ENCODE data around the gene LAMA3.
A peak's percentile ranks its signal among the peaks of the same experiment; 100 is the strongest.
"Not testable (repeated sequence)": the region's sequence is repeated elsewhere in the genome, so short reads cannot be mapped to it uniquely, and the experiment has no call there.

Gene LAMA3

DNA sequence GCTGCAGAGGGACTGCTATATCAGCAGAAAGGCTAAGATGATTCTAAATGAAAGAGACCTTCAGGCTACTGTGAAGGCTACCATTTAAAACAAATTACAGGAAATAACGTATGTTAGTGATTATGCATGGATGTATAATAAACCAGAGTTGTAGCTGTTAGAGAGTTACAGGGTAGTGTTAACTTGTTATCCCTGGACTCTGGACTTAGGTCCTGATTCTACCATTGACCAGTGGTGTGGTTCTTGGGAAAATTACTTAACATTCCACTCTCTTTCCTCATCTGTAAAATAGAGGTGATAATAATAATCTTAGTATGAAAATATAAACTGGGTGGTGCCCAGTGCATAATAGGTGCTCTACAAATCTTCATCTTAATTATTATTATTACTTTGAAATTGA is 22.2 kb downstream of the LAMA3 start:
- no peaks in the 10 kb centered on the region for H4K20me1 ChIP-seq (ENCODE audit: insufficient read depth, low read length, poor library complexity, severe bottlenecking)
- peaks cover 39% of the 10 kb centered on the region for H3K4me1 ChIP-seq (ENCODE audit: insufficient read depth, low read length, poor library complexity, severe bottlenecking)
- no peaks in the 10 kb centered on the region for H3K36me3 ChIP-seq (ENCODE audit: insufficient read depth, low read length)
- H3F3A ChIP-seq (ENCODE audit: low read depth) = no peaks in the 10 kb centered on the region
- no peaks in the 10 kb centered on the region for H3K27me3 ChIP-seq (ENCODE audit: insufficient read depth, low read length, poor library complexity, severe bottlenecking)
- H3K9me2 ChIP-seq (replicated peaks; ENCODE audit: low read depth, low read length) = no peaks in the 10 kb centered on the region
- H3K9ac ChIP-seq (ENCODE audit: low read depth, low read length, poor library complexity, severe bottlenecking) = no peak overlapping the region
- H3K79me2 ChIP-seq (ENCODE audit: insufficient read depth, low read length) = no peaks in the 10 kb centered on the region
- no peak overlapping the region for H2AFZ ChIP-seq (ENCODE audit: low read length)
- peak overlapping the region; percentile 52 for H3K4me2 ChIP-seq (ENCODE audit: low read depth, low read length, poor library complexity, severe bottlenecking)
- no peak for TF ChIP-seq EZH2phosphoT487 (IDR thresholded peaks at IDR 0.05; ENCODE audit: borderline replicate concordance)
- TF ChIP-seq, protein P1, sequence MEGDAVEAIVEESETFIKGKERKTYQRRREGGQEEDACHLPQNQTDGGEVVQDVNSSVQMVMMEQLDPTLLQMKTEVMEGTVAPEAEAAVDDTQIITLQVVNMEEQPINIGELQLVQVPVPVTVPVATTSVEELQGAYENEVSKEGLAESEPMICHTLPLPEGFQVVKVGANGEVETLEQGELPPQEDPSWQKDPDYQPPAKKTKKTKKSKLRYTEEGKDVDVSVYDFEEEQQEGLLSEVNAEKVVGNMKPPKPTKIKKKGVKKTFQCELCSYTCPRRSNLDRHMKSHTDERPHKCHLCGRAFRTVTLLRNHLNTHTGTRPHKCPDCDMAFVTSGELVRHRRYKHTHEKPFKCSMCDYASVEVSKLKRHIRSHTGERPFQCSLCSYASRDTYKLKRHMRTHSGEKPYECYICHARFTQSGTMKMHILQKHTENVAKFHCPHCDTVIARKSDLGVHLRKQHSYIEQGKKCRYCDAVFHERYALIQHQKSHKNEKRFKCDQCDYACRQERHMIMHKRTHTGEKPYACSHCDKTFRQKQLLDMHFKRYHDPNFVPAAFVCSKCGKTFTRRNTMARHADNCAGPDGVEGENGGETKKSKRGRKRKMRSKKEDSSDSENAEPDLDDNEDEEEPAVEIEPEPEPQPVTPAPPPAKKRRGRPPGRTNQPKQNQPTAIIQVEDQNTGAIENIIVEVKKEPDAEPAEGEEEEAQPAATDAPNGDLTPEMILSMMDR (conservative IDR thresholded peaks at IDR 0.05; ENCODE audit: low read length) = no peak
- H3K4me3 ChIP-seq (ENCODE audit: low read length, poor library complexity, severe bottlenecking) = no peak overlapping the region
- no peaks in the 10 kb centered on the region for H3K9me3 ChIP-seq (ENCODE audit: insufficient read depth, low read depth, low read length)

DNA sequence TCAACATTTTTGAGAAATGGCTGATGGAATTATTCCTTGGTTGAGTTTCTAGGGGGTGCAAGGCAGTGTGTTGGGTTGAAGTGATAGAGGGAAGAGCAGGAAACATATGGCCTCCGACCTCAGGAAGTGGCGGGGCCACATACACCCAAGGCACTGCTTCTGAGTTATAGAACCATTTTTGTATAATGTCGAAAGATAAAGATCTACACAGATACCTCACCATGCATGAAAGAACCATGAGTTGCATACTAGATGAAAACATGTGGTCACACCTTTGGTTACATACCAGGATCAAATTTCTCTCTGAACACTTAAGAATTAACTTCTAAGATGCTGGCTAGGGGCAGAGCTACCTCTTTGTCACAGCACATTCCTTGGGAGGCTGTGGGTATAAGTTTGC is 23.2 kb downstream of the LAMA3 start:
- peak overlapping the region; percentile 6 for H3K9ac ChIP-seq (ENCODE audit: low read depth, low read length, poor library complexity, severe bottlenecking)
- H3K9me2 ChIP-seq (replicated peaks; ENCODE audit: low read depth, low read length) = no peaks in the 10 kb centered on the region
- H4K20me1 ChIP-seq (ENCODE audit: insufficient read depth, low read length, poor library complexity, severe bottlenecking) = no peaks in the 10 kb centered on the region
- no peaks in the 10 kb centered on the region for H3K79me2 ChIP-seq (ENCODE audit: insufficient read depth, low read length)
- H2AFZ ChIP-seq (ENCODE audit: low read length) = no peak overlapping the region
- no peaks in the 10 kb centered on the region for H3K9me3 ChIP-seq (ENCODE audit: insufficient read depth, low read depth, low read length)
- H3K4me1 ChIP-seq (ENCODE audit: insufficient read depth, low read length, poor library complexity, severe bottlenecking) = peaks cover 39% of the 10 kb centered on the region
- H3K4me3 ChIP-seq (ENCODE audit: low read length, poor library complexity, severe bottlenecking) = peak overlapping the region; percentile 40
- H3K36me3 ChIP-seq (ENCODE audit: insufficient read depth, low read length) = no peaks in the 10 kb centered on the region
- H3K27me3 ChIP-seq (ENCODE audit: insufficient read depth, low read length, poor library complexity, severe bottlenecking) = no peaks in the 10 kb centered on the region
- no peaks in the 10 kb centered on the region for H3F3A ChIP-seq (ENCODE audit: low read depth)
- TF ChIP-seq, protein P1 (conservative IDR thresholded peaks at IDR 0.05; ENCODE audit: low read length) = no peak
- TF ChIP-seq EZH2phosphoT487 (IDR thresholded peaks at IDR 0.05; ENCODE audit: borderline replicate concordance) = peak; percentile 58
- peak overlapping the region; percentile 63 for H3K4me2 ChIP-seq (ENCODE audit: low read depth, low read length, poor library complexity, severe bottlenecking)

DNA sequence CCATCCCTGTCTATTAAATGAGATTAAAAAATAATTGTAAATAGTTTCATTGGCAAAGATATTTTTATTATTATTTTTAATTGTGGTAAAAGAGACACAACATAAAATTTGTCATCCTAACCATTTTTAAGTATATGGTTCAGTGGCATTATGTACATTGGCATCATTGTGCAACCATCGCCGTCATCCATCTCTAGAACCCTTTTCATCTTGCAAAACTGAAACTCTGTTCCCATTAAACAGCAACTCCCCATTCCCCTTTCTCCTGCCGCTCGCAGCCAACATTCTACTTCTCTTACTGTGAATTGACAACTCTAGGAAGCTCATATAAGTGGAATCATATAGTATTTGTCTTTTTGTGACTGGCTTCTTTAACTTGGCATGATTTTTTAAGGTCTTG is 25.3 kb downstream of the LAMA3 start:
- no peaks in the 10 kb centered on the region for H3K27me3 ChIP-seq (ENCODE audit: insufficient read depth, low read length, poor library complexity, severe bottlenecking)
- no peak overlapping the region for H3K4me3 ChIP-seq (ENCODE audit: low read length, poor library complexity, severe bottlenecking)
- no peak overlapping the region for H3K4me2 ChIP-seq (ENCODE audit: low read depth, low read length, poor library complexity, severe bottlenecking)
- no peaks in the 10 kb centered on the region for H3K9me2 ChIP-seq (replicated peaks; ENCODE audit: low read depth, low read length)
- H4K20me1 ChIP-seq (ENCODE audit: insufficient read depth, low read length, poor library complexity, severe bottlenecking) = no peaks in the 10 kb centered on the region
- no peak overlapping the region for H2AFZ ChIP-seq (ENCODE audit: low read length)
- H3K9me3 ChIP-seq (ENCODE audit: insufficient read depth, low read depth, low read length) = no peaks in the 10 kb centered on the region
- H3K9ac ChIP-seq (ENCODE audit: low read depth, low read length, poor library complexity, severe bottlenecking) = no peak overlapping the region
- H3K79me2 ChIP-seq (ENCODE audit: insufficient read depth, low read length) = no peaks in the 10 kb centered on the region
- TF ChIP-seq EZH2phosphoT487 (IDR thresholded peaks at IDR 0.05; ENCODE audit: borderline replicate concordance) = no peak
- TF ChIP-seq, protein P1 (conservative IDR thresholded peaks at IDR 0.05; ENCODE audit: low read length) = no peak
- peaks cover 39% of the 10 kb centered on the region for H3K4me1 ChIP-seq (ENCODE audit: insufficient read depth, low read length, poor library complexity, severe bottlenecking)
- H3F3A ChIP-seq (ENCODE audit: low read depth) = no peaks in the 10 kb centered on the region
- H3K36me3 ChIP-seq (ENCODE audit: insufficient read depth, low read length) = no peaks in the 10 kb centered on the region

DNA sequence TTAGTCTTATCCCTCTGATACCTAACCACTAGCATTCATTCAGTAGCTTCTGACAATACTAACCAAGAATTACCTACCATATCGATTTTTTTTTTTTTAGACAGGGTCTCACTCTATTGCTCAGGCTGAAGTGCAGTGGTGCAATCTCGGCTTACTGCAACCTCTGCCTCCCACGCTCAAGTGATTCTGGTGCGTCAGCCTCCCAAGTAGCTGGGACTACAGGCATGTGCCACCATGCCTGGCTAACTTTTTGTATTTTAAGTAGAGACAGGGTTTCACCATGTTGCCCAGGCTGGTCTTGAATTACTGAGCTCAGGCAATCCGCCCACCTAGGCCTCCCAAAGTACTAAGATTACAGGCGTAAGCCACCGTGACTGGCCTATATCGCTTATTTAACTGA is 26.8 kb downstream of the LAMA3 start:
- not testable (repeated sequence) for H3K4me3 ChIP-seq (ENCODE audit: low read length, poor library complexity, severe bottlenecking); H2AFZ ChIP-seq (ENCODE audit: low read length); H3K9ac ChIP-seq (ENCODE audit: low read depth, low read length, poor library complexity, severe bottlenecking); H3F3A ChIP-seq (ENCODE audit: low read depth); H3K79me2 ChIP-seq (ENCODE audit: insufficient read depth, low read length); H3K9me3 ChIP-seq (ENCODE audit: insufficient read depth, low read depth, low read length); H3K4me2 ChIP-seq (ENCODE audit: low read depth, low read length, poor library complexity, severe bottlenecking); H3K27me3 ChIP-seq (ENCODE audit: insufficient read depth, low read length, poor library complexity, severe bottlenecking); H3K9me2 ChIP-seq (replicated peaks; ENCODE audit: low read depth, low read length); H4K20me1 ChIP-seq (ENCODE audit: insufficient read depth, low read length, poor library complexity, severe bottlenecking); H3K36me3 ChIP-seq (ENCODE audit: insufficient read depth, low read length)
- H3K4me1 ChIP-seq (ENCODE audit: insufficient read depth, low read length, poor library complexity, severe bottlenecking) = peaks cover 28% of the 10 kb centered on the region

Data from Loucy (cell line).